H9 (cell line): ENCODE measurements around the gene ITGAE. TPM values are rescaled to one million over a fixed set of nuclear protein-coding genes. Genes with fewer than 3 reads are reported as not detected.

Experiments used
- DNase-seq: peaks from one replicate; pipeline ENCODE4 v3.0.0-alpha.2; 2017
- H2AFZ ChIP-seq: one replicate; pipeline ENCODE4 v1.6.1; 2013; ENCODE audit warnings: mild to moderate bottlenecking, low read length, control low read depth, moderate library complexity
- H2AK5ac ChIP-seq: 2 replicates; pipeline ENCODE4 v1.6.1; 2013; ENCODE audit warnings: low read length, control low read depth, mixed read lengths; ENCODE audit not compliant: insufficient read length
- H2BK120ac ChIP-seq: one replicate; pipeline ENCODE4 v1.6.1; 2013; ENCODE audit warnings: low read depth, mild to moderate bottlenecking, low read length, control low read depth, inconsistent platforms; ENCODE audit not compliant: poor library complexity, severe bottlenecking
- H2BK12ac ChIP-seq: 2 replicates; pipeline ENCODE4 v1.6.1; 2013; ENCODE audit warnings: low read length, control low read depth, mixed read lengths, low read depth; ENCODE audit not compliant: insufficient read length
- H2BK15ac ChIP-seq: 2 replicates; pipeline ENCODE4 v1.6.1; 2013; ENCODE audit warnings: low read depth, low read length, control low read depth
- H2BK20ac ChIP-seq: one replicate; pipeline ENCODE4 v1.6.1; 2013; ENCODE audit warnings: low read depth, mild to moderate bottlenecking, low read length, control low read depth, inconsistent platforms; ENCODE audit not compliant: poor library complexity, severe bottlenecking
- H2BK5ac ChIP-seq: 2 replicates; pipeline ENCODE4 v1.6.1; 2013; ENCODE audit warnings: low read length, control low read depth, mixed read lengths; ENCODE audit not compliant: insufficient read length
- H3K14ac ChIP-seq: 2 replicates; pipeline ENCODE4 v1.6.1; 2013; ENCODE audit warnings: low read length, control low read depth; ENCODE audit not compliant: insufficient read depth
- H3K18ac ChIP-seq: 2 replicates; pipeline ENCODE4 v1.6.1; 2013; ENCODE audit warnings: low read depth, mild to moderate bottlenecking, mixed read lengths, low read length, control low read depth; ENCODE audit not compliant: insufficient read length
- H3K23ac ChIP-seq: 2 replicates; pipeline ENCODE4 v1.6.1; 2013; ENCODE audit warnings: low read length, control low read depth, mixed read lengths, low read depth; ENCODE audit not compliant: insufficient read length
- H3K23me2 ChIP-seq: 2 replicates; pipeline ENCODE4 v1.6.1; 2013; ENCODE audit warnings: low read depth, mild to moderate bottlenecking, mixed read lengths, low read length, control low read depth; ENCODE audit not compliant: insufficient read length, poor library complexity, severe bottlenecking
- H3K27ac ChIP-seq: 2 replicates; pipeline ENCODE4 v1.5.1; 2013; ENCODE audit warnings: low read length, control low read depth, mixed read lengths, low read depth; ENCODE audit not compliant: insufficient read length
- H3K27me3 ChIP-seq: 2 replicates; pipeline ENCODE4 v1.6.1; 2013; ENCODE audit warnings: low read length, control low read depth, inconsistent platforms; ENCODE audit not compliant: insufficient read depth
- H3K4ac ChIP-seq: 2 replicates; pipeline ENCODE4 v1.6.1; 2013; ENCODE audit warnings: low read depth, mild to moderate bottlenecking, control low read depth, inconsistent platforms, low read length, moderate library complexity
- H3K4me1 ChIP-seq: 2 replicates; pipeline ENCODE4 v1.6.1; 2013; ENCODE audit warnings: low read length, control low read depth, inconsistent platforms; ENCODE audit not compliant: insufficient read depth
- H3K4me2 ChIP-seq: 2 replicates; pipeline ENCODE4 v1.6.1; 2013; ENCODE audit warnings: low read length, control low read depth, mixed read lengths; ENCODE audit not compliant: insufficient read length, insufficient read depth
- H3K56ac ChIP-seq: 2 replicates; pipeline ENCODE4 v1.6.1; 2013; ENCODE audit warnings: low read depth, mild to moderate bottlenecking, mixed read lengths, low read length, control low read depth; ENCODE audit not compliant: insufficient read length
- H3K79me1 ChIP-seq: 2 replicates; pipeline ENCODE4 v1.6.1; 2013; ENCODE audit warnings: low read depth, mild to moderate bottlenecking, moderate library complexity, low read length, control low read depth, inconsistent platforms; ENCODE audit not compliant: insufficient read depth, poor library complexity, severe bottlenecking
- H3K79me2 ChIP-seq: 2 replicates; pipeline ENCODE4 v1.6.1; 2013; ENCODE audit warnings: low read length, control low read depth, inconsistent platforms; ENCODE audit not compliant: insufficient read depth
- H3K9ac ChIP-seq: 2 replicates; pipeline ENCODE4 v1.6.1; 2013; ENCODE audit warnings: low read length, control low read depth, mixed read lengths; ENCODE audit not compliant: insufficient read length; ENCODE audit errors: extremely low read depth
- H3K9me3 ChIP-seq: one replicate; pipeline ENCODE4 v1.6.1; 2013; ENCODE audit warnings: low read depth, low read length, inconsistent platforms; ENCODE audit not compliant: control insufficient read depth
- H3T11ph ChIP-seq: one replicate; pipeline ENCODE4 v1.6.1; 2013; ENCODE audit warnings: mild to moderate bottlenecking, low read length, control low read depth, inconsistent platforms
- H4K20me1 ChIP-seq: one replicate; pipeline ENCODE4 v1.6.1; 2013; ENCODE audit not compliant: control insufficient read depth, insufficient read length, insufficient read depth
- H4K5ac ChIP-seq: 2 replicates; pipeline ENCODE4 v1.6.1; 2013; ENCODE audit warnings: low read depth, mild to moderate bottlenecking, mixed read lengths, low read length, control low read depth; ENCODE audit not compliant: insufficient read length
- H4K8ac ChIP-seq: replicated peaks from 2 replicates; pipeline ENCODE4 v1.6.1; 2013; ENCODE audit warnings: low read length, control low read depth, mixed read lengths, low read depth; ENCODE audit not compliant: insufficient read length
- H4K91ac ChIP-seq: 2 replicates; pipeline ENCODE4 v1.6.1; 2013; ENCODE audit warnings: low read depth, mild to moderate bottlenecking, moderate library complexity, mixed read lengths, low read length, control low read depth; ENCODE audit not compliant: insufficient read length
- H3K27ac Mint-ChIP-seq, 3 experiments: 2 replicates in 2 of 3; 3 replicates in 1 of 3; pipeline ENCODE4 v1.8.0; 2020 to 2021; ENCODE audit warnings: mixed read lengths in 3 of 3, mild to moderate bottlenecking in 1 of 3, moderate library complexity in 1 of 3
- H3K27me3 Mint-ChIP-seq: 2 replicates; pipeline ENCODE4 v1.8.0; 2021; ENCODE audit warnings: low read depth, mild to moderate bottlenecking, moderate library complexity, mixed read lengths
- H3K36me3 Mint-ChIP-seq, 3 experiments: 2 replicates in 2 of 3; 3 replicates in 1 of 3; pipeline ENCODE4 v1.8.0; 2020 to 2021; ENCODE audit warnings: low read depth in 3 of 3, mixed read lengths in 3 of 3; ENCODE audit not compliant: insufficient read depth in 1 of 3
- H3K4me1 Mint-ChIP-seq, 2 experiments: 2 replicates each; pipeline ENCODE4 v1.8.0; 2020; ENCODE audit warnings: mixed read lengths in 2 of 2
- H3K4me3 Mint-ChIP-seq, 2 experiments: 2 replicates in 1 of 2; 3 replicates in 1 of 2; pipeline ENCODE4 v1.8.0; 2020 to 2021; ENCODE audit warnings: mild to moderate bottlenecking in 2 of 2, mixed read lengths in 2 of 2, moderate library complexity in 1 of 2
- H3K9me3 Mint-ChIP-seq, 2 experiments: 2 replicates in 1 of 2; 3 replicates in 1 of 2; pipeline ENCODE4 v1.8.0; 2020; ENCODE audit warnings: mild to moderate bottlenecking in 2 of 2, mixed read lengths in 2 of 2, moderate library complexity in 1 of 2
- CTCF ChIP-seq: fragments of 200-600 bp; sonication (generic); conservative IDR thresholded peaks from 3 replicates; pipeline ENCODE4 v1.8.0; 2021; ENCODE audit warnings: antibody characterized with exemption, mild to moderate bottlenecking
- WGBS: extraction: QIAGEN DNeasy Blood & Tissue Kit; methylation state at CpG from one replicate; pipeline ENCODE4 v1.1.7; 2013; ENCODE audit warnings: missing lambda C conversion rate, low lambda C conversion rate, mixed read lengths; ENCODE audit not compliant: insufficient read length; ENCODE audit errors: extremely low coverage; 5-methylcytosine and 5-hydroxymethylcytosine counted together
- total RNA-seq: library from RNA; stranded (reverse); gene quantifications from 2 replicates; pipeline ENCODE4 v1.2.1, GENCODE V29; 2021

The ITGAE gene
- total RNA-seq, 1 experiment from 2014 or later: 23.5 TPM

GRCh38 chr17:3727041-3727440 is 73.9 kb downstream of the ITGAE start:
- Histone ChIP-seq H2AK5ac (no peak overlapping the region), H3K79me2 (peaks cover 8% of the 10 kb centered on the region; the same call in 1 of the 2 replicates), H3K79me1 (peaks cover 6% of the 10 kb centered on the region), H2BK5ac (no peak overlapping the region), H3K4ac (no peak overlapping the region), H3K56ac (no peak overlapping the region), H3K9me3 (no peaks in the 10 kb centered on the region), H3K9ac (no peak overlapping the region), H2BK120ac (no peak overlapping the region), H2BK15ac (no peak overlapping the region), H4K91ac (no peak overlapping the region), H3K23me2 (peaks cover 11% of the 10 kb centered on the region), H3T11ph (no peak overlapping the region), H2BK12ac (no peak overlapping the region), H2AFZ (no peak overlapping the region), H3K27me3 (no peaks in the 10 kb centered on the region), H3K18ac (no peak overlapping the region), H4K5ac (no peak overlapping the region), H3K4me2 (no peak overlapping the region), H2BK20ac (no peak overlapping the region), H4K8ac (no peak overlapping the region), H3K14ac (no peak overlapping the region), H3K27ac (no peak overlapping the region), H4K20me1 (no peaks in the 10 kb centered on the region), H3K4me1 (no peaks in the 10 kb centered on the region; the same call in 1 of the 2 replicates), H3K23ac (no peak overlapping the region)
- Mint-ChIP-seq H3K27me3 (no peaks in the 10 kb centered on the region), H3K27ac (peak overlapping the region in 1 of 3 experiments; percentile 33; a peak in 1 of 7 replicates), H3K4me3 (no peak overlapping the region), H3K9me3 (no peaks in the 10 kb centered on the region), H3K4me1 (peaks cover 27 to 34% of the 10 kb centered on the region in 2 experiments), H3K36me3 (peaks cover 31 to 40% (median 38%) of the 10 kb centered on the region in 3 experiments)
- no peak for DNase-seq
- WGBS: no CpG with 5 or more reads among the region's 2 CpGs
- TF ChIP-seq CTCF: no peak
